Measurements from ENCODE around the gene TNFRSF18. TPM values are rescaled to one million over a fixed set of nuclear protein-coding genes. Genes with fewer than 3 reads are reported as not detected.
"Not testable (repeated sequence)": the region's sequence is repeated elsewhere in the genome, so short reads cannot be mapped to it uniquely, and the experiment has no call there.

Gene TNFRSF18
- total RNA-seq, 2 donors from 2014 or later = 0.55 TPM; not detected in 1

DNA sequence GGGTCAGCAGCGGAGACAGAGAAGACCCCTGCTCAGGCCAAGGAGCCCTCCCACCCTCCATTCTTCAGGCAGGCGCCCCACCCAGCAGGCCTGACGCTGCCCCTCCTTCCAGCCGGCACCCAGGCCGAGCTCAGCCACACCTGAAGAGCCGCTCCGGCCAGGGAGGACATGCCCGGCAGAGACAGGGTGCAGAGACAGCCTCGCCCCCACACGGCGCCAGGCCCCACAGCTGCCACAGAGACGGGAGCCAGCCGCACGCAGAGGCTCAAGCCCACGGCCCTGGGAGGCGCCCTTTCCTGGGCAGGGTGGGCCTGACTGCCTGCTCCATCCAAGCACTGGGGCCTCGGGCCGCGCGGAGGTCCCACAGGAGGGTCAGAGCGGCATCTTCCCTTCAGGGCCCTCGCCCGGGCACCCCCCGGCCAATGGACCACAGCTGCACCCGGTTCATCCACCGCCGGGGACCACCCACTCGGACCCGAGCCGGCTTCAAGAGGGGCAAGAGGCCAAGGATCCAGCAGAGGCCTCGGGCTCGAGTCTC, 27.5 kb downstream of the TNFRSF18 start:
- Histone ChIP-seq H3K4me3 (no peak overlapping the region), H3K9me3 (no peaks in the 10 kb centered on the region), H3K4me1 (peaks cover 0 to 2% of the 10 kb centered on the region in 2 donors), H3K36me3 (no peaks in the 10 kb centered on the region), H3K27me3 (peaks cover 0 to 7% of the 10 kb centered on the region in 2 donors), H3K27ac (no peak overlapping the region)
- no peak for DNase-seq (ENCODE audit: low spot score)
- TF ChIP-seq, protein P1, sequence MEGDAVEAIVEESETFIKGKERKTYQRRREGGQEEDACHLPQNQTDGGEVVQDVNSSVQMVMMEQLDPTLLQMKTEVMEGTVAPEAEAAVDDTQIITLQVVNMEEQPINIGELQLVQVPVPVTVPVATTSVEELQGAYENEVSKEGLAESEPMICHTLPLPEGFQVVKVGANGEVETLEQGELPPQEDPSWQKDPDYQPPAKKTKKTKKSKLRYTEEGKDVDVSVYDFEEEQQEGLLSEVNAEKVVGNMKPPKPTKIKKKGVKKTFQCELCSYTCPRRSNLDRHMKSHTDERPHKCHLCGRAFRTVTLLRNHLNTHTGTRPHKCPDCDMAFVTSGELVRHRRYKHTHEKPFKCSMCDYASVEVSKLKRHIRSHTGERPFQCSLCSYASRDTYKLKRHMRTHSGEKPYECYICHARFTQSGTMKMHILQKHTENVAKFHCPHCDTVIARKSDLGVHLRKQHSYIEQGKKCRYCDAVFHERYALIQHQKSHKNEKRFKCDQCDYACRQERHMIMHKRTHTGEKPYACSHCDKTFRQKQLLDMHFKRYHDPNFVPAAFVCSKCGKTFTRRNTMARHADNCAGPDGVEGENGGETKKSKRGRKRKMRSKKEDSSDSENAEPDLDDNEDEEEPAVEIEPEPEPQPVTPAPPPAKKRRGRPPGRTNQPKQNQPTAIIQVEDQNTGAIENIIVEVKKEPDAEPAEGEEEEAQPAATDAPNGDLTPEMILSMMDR (IDR thresholded peaks at IDR 0.05) = no peak

DNA sequence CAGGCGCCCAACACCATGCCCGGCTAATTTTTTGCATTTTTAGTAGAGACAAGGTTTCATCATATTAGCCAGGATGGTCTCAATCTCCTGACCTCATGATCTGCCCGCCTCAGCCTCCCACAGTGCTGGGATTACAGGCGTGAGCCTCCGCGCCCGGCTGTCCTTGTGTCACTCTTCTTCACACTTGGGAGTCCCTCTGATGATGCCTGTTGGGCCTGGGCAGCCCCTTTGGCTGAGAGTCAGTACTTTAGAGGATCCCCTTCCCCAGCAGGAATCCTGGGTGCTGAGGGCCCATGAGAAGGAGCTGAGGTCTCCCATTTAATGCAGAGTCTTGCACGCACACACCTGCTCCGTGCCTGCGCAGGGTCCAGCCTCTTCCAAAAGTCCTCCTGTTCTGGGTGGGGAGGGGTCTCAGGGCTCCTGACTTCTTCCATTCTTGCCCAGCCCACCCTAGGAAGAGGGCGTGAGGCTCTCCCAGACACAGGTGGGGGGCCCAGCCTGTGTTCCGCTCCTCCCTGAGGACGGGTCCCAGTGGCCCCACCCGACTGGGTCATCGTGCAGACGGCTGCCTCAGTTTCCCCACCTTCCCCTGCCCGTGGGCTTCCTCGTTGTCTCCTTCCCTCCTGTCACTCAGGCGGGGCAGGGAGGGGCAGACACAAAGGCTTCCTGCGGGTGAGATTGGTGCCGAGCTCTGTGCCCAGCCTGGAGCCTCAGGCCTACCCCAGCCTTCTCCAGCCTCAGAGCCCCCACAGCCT, 28.8 kb downstream of the TNFRSF18 start:
- TF ChIP-seq, protein P1 (IDR thresholded peaks at IDR 0.05) = no peak
- DNase-seq (ENCODE audit: low spot score) = no peak
- no peak overlapping the region for H3K27ac ChIP-seq
- peaks cover 0 to 9% of the 10 kb centered on the region in 2 donors for H3K4me1 ChIP-seq
- H3K4me3 ChIP-seq = no peak overlapping the region
- peaks cover 0 to 15% of the 10 kb centered on the region in 2 donors for H3K27me3 ChIP-seq
- H3K36me3 ChIP-seq = no peaks in the 10 kb centered on the region
- H3K9me3 ChIP-seq = no peaks in the 10 kb centered on the region

DNA sequence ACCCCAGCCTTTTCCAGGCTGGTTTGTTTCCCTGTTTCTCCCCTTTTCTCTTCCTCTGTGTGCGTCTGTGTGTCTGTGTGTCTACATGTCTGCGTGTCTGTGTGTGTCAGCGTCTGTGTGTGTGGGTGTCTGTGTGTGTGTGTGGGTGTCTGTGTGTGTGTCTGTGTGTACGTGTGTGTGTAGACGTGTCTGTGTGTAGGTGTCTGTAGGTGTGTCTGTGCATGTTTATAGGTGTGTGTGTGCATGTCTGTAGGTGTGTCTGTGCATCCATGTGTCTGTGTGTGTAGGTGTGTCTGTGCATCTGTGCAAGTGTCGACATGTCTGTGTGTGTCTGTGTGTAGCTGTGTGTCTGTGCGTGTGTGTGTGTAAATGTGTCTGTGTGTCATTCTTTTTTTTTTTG, 29.5 kb downstream of the TNFRSF18 start:
- TF ChIP-seq, protein P1 (IDR thresholded peaks at IDR 0.05) = no peak
- Histone ChIP-seq H3K27me3 (peaks cover 0 to 18% of the 10 kb centered on the region in 2 donors), H3K4me1 (peaks cover 0 to 9% of the 10 kb centered on the region in 2 donors), H3K9me3 (no peaks in the 10 kb centered on the region), H3K4me3 (no peak overlapping the region), H3K27ac (no peak overlapping the region), H3K36me3 (no peaks in the 10 kb centered on the region)
- DNase-seq (ENCODE audit: low spot score) = no peak

DNA sequence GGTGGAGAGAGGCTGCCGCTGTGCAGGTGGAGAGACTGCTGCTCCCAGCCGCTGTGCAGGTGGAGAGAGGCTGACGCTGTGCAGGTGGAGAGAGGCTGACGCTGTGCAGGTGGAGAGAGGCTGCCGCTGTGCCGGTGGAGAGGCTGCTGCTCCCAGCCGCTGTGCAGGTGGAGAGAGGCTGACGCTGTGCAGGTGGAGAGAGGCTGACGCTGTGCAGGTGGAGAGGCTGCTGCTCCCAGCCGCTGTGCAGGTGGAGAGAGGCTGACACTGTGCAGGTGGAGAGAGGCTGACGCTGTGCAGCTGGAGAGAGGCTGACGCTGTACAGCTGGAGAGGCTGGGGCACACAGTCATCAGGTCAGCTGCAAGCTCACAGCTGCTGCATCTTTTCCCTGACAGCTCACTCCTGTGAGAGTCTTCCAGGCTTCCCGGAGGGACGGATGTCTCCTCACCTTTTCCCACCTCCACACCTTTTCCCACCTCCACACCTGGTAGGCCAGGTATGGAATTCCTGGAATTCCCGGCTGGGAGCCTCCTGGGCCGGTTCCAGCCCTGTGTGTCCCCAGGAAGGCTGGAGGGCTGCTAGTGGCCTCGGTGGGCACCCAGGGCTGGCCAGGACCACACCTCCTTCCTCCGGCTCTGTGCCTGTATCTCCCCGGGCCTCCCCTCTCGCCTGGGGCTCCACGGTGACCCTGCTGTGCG, 30.2 kb downstream of the TNFRSF18 start:
- H3K9me3 ChIP-seq; H3K36me3 ChIP-seq; H3K27ac ChIP-seq; DNase-seq (ENCODE audit: low spot score); H3K4me3 ChIP-seq; H3K4me1 ChIP-seq: not testable (repeated sequence)
- H3K27me3 ChIP-seq = peaks cover 0 to 24% of the 10 kb centered on the region in 2 donors

DNA sequence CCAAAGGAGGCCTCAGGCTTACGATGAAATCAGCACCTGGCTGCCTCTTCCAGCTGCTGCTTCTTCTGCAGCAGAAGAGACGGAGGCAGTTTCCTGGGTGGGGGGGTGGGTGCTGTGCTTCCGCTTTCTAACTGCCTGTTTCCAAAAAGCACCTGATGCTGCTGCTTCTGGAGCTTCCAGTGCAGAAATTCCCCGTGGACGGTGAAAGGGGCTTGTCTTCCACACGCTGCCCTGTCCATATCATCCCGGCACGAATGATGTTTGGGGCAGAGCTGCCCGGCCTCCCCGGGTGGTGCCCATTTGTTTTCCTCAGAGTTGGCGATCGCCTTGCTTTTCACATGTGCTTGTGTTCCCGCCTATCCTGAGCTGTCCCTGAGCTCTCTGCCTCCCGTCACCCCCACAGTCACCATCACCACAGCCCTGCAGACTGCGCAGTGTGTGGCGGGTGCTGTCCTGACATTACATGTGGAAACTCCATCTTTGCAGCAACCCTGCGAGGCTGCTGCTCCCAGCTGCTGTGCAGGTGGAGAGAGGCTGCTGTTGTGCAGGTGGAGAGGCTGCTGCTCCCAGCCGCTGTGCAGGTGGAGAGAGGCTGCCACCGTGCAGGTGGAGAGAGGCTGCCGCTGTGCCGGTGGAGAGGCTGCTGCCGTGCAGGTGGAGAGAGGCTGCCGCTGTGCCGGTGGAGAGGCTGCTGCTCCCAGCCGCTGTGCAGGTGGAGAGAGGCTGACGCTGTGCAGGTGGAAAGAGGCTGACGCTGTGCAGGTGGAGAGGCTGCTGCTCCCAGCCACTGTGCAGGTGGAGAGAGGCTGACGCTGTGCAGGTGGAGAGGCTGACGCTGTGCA, 30.9 kb downstream of the TNFRSF18 start:
- peaks cover 0 to 9% of the 10 kb centered on the region in 2 donors for H3K4me1 ChIP-seq
- peaks cover 0 to 24% of the 10 kb centered on the region in 2 donors for H3K27me3 ChIP-seq
- no peaks in the 10 kb centered on the region for H3K9me3 ChIP-seq
- no peaks in the 10 kb centered on the region for H3K36me3 ChIP-seq
- no peak overlapping the region for H3K27ac ChIP-seq
- no peak for DNase-seq (ENCODE audit: low spot score)
- H3K4me3 ChIP-seq = no peak overlapping the region
- TF ChIP-seq, protein P1 (IDR thresholded peaks at IDR 0.05) = no peak

All from right atrium auricular region (tissue), 2 donors.